ENCODE results near the gene FDX1. TPM values are rescaled to one million over a fixed set of nuclear protein-coding genes. Genes with fewer than 3 reads are reported as not detected.

Gene FDX1
- total and polyA plus RNA-seq, 2 of the 8 experiments (the other 6 are each of a cell fraction or from before 2014, with no cell fraction given), result 3.7 to 9.6 TPM

GRCh38 chr11:110434952-110435779 is 5.4 kb downstream of the FDX1 start:
- 86% methylated on average over 8 of the region's 8 CpGs; no CpG with 5 or more reads in 1 of the 2 experiments for WGBS, 2 experiments (ENCODE audit: extremely low coverage in 1 of 2, insufficient coverage in 1 of 2, insufficient read length in 1 of 2, insufficient replicate concordance in 2 of 2, low coverage in 1 of 2, low lambda C conversion rate in 2 of 2, missing lambda C conversion rate in 1 of 2)

More at GRCh38 chr11:110434952-110435779, 5.4 kb downstream of the FDX1 start:
- no peak overlapping the region for H3K4me3 ChIP-seq (ENCODE audit: extremely low read depth in 1 of 4, insufficient read depth in 2 of 4, low read depth in 3 of 4, low read length in 4 of 4)
- H2BK20ac ChIP-seq (ENCODE audit: low read length), result no peak overlapping the region
- H4K20me1 ChIP-seq (replicated peaks in 1 of 2; ENCODE audit: control insufficient read depth in 1 of 2, insufficient read depth in 2 of 2, low read length in 2 of 2), result peaks cover 0 to 2% of the 10 kb centered on the region in 2 experiments
- no peak overlapping the region for H2BK120ac ChIP-seq (replicated peaks; ENCODE audit: low read depth, low read length)
- peak in 2 of 3 experiments; percentile 29 to 36; a peak in 2 of 4 replicates for TF ChIP-seq CTCF (IDR thresholded peaks at IDR 0.05; ENCODE audit: control extremely low read depth in 1 of 3, insufficient read depth in 1 of 3, low read depth in 1 of 3, low read length in 3 of 3)
- peak; percentile 18 to 26; a peak in 2 of 4 replicates for TF ChIP-seq RAD21 (IDR thresholded peaks at IDR 0.05 in 1 of 2, conservative IDR thresholded peaks at IDR 0.05 in 1 of 2; ENCODE audit: low read depth in 2 of 2, low read length in 2 of 2)
- no peak for TF ChIP-seq CHD1 (IDR thresholded peaks at IDR 0.05; ENCODE audit: low read depth, low read length)
- 0 out of 4 replicates have a peak, but pooled peaks cover 0 to 2% of the 10 kb centered on the region in 2 experiments for H3K9me3 ChIP-seq (ENCODE audit: insufficient read depth in 2 of 2, low read depth in 1 of 2, low read length in 1 of 2)
- no peak overlapping the region for H4K8ac ChIP-seq (ENCODE audit: extremely low read depth, insufficient read depth, low read length)
- H2AFZ ChIP-seq (ENCODE audit: low read length), result no peak overlapping the region
- no peak overlapping the region for H3K4me2 ChIP-seq (ENCODE audit: insufficient read depth in 1 of 2, low read depth in 2 of 2, low read length in 2 of 2)
- H3K79me1 ChIP-seq (ENCODE audit: low read depth, low read length), result 0 out of 2 replicates have a peak, but pooled peaks cover 4% of the 10 kb centered on the region
- H3K56ac ChIP-seq (replicated peaks; ENCODE audit: insufficient read length, low read depth, low read length), result no peak overlapping the region
- H3K14ac ChIP-seq (ENCODE audit: insufficient read length), result no peak overlapping the region
- DNase-seq (ENCODE audit: low read depth in 1 of 2, low spot score in 2 of 2), result no peak
- H3K4me1 ChIP-seq (replicated peaks in 1 of 4; ENCODE audit: control insufficient read depth in 3 of 4, insufficient read depth in 4 of 4, low read length in 3 of 4), result peaks cover 0 to 7% (median 2%) of the 10 kb centered on the region in 4 experiments; a peak in 4 of 7 replicates
- no peak overlapping the region for H3K18ac ChIP-seq (ENCODE audit: extremely low read depth, low read length)
- H4K91ac ChIP-seq (replicated peaks; ENCODE audit: insufficient read length, low read length), result no peak overlapping the region
- ChIA-PET POLR2A (ENCODE audit: partially characterized antibody) (no interaction called here), CTCF (ENCODE audit: partially characterized antibody) (interaction anchor here (0.6 to 7.5 kb wide), 46 partner anchors 8 to 1020 kb away, joined by 3 to 130 read pairs (median 4); no protein-coding TSS in a partner anchor)
- H4K5ac ChIP-seq (ENCODE audit: insufficient read length, low read depth, low read length), result no peak overlapping the region
- H2AK5ac ChIP-seq (ENCODE audit: low read depth, low read length), result no peak overlapping the region
- no peak overlapping the region for H3K23ac ChIP-seq (ENCODE audit: insufficient read length)
- no peak overlapping the region for H3K4ac ChIP-seq (replicated peaks; ENCODE audit: insufficient read length, low read depth, low read length)
- H2BK15ac ChIP-seq (ENCODE audit: low read length), result no peak overlapping the region
- H3K27me3 ChIP-seq (replicated peaks in 1 of 4; ENCODE audit: control insufficient read depth in 3 of 4, extremely low read depth in 1 of 4, insufficient read depth in 3 of 4, low read length in 3 of 4), result no peaks in the 10 kb centered on the region
- H2BK12ac ChIP-seq (ENCODE audit: low read depth, low read length), result no peak overlapping the region
- FAIRE-seq, result no peak
- H2BK5ac ChIP-seq (ENCODE audit: low read depth, low read length), result no peak overlapping the region
- H3K23me2 ChIP-seq (ENCODE audit: low read depth, low read length), result peaks cover 5% of the 10 kb centered on the region
- peaks cover 0 to 6% (median 0%) of the 10 kb centered on the region in 4 experiments; a peak in 2 of 8 replicates for H3K36me3 ChIP-seq (ENCODE audit: control insufficient read depth in 2 of 4, insufficient read depth in 4 of 4, low read length in 3 of 4)
- peaks cover 0 to 51% of the 10 kb centered on the region in 2 experiments; a peak in 3 of 4 replicates for H3K79me2 ChIP-seq (ENCODE audit: control insufficient read depth in 1 of 2, insufficient read depth in 2 of 2, low read length in 2 of 2)
- no peak overlapping the region for H3K9ac ChIP-seq (replicated peaks in 1 of 4; ENCODE audit: extremely low read depth in 1 of 4, low read depth in 3 of 4, low read length in 3 of 4)
- no peak overlapping the region for H3K27ac ChIP-seq (ENCODE audit: low read depth, low read length)
